Cardiac fibroblast (primary cell): ENCODE results near the gene POLH.

Experiments
- DNase-seq, 2 donors: peaks; one replicate each; pipeline versions ENCODE4 v3.0.0 to v3.0.0-alpha.2; 2010; ENCODE audit warnings: low read depth in 2 of 2
- H3K4me3 ChIP-seq, 2 donors: replicated peaks in 1 of 2; 1 replicate in 1 of 2; 2 replicates in 1 of 2; pipeline ENCODE4 v1.5.1; 2011; ENCODE audit warnings: low read depth in 2 of 2, low read length in 2 of 2, mild to moderate bottlenecking in 2 of 2, moderate library complexity in 1 of 2
- TF ChIP-seq, protein P1 (sequence below): IDR thresholded peaks from one replicate; pipeline ENCODE4 v1.5.1; 2011; ENCODE audit warnings: low read depth, mild to moderate bottlenecking, low read length, inconsistent platforms

Gene POLH

DNA sequence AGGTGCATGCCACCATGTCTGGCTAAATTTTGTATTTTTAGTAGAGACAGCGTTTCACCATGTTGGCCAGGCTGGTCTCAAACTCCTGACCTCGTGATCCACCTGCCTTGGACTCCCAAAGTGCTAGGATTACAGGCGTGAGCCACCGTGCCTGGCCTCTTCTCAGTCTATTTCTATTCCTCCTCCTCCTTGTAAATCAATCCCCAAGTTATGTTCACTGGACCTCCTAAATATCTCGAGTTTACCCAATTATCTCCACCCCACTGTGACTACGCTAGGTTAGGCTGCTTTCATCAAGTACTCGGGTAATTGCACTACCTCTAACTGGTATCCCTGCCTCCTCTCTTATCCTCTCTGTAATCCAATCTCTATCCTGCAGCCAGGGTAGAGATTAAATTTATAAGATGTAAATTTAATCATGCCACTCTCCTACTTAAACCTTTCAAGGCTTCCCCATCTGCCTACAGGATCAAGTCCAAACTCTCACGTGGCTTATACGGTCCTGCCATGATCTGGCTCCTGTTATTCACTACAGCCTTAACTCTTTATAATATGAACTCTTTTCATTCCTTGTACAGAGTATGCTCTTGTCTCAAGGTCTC lies 58.8 kb downstream of the POLH start:
- DNase-seq, result no peak
- TF ChIP-seq, protein P1, sequence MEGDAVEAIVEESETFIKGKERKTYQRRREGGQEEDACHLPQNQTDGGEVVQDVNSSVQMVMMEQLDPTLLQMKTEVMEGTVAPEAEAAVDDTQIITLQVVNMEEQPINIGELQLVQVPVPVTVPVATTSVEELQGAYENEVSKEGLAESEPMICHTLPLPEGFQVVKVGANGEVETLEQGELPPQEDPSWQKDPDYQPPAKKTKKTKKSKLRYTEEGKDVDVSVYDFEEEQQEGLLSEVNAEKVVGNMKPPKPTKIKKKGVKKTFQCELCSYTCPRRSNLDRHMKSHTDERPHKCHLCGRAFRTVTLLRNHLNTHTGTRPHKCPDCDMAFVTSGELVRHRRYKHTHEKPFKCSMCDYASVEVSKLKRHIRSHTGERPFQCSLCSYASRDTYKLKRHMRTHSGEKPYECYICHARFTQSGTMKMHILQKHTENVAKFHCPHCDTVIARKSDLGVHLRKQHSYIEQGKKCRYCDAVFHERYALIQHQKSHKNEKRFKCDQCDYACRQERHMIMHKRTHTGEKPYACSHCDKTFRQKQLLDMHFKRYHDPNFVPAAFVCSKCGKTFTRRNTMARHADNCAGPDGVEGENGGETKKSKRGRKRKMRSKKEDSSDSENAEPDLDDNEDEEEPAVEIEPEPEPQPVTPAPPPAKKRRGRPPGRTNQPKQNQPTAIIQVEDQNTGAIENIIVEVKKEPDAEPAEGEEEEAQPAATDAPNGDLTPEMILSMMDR, result no peak
- no peak overlapping the region for H3K4me3 ChIP-seq

- peak within 1 kb of the TSS; percentile 89 to 90 for H3K4me3 ChIP-seq
- peak; percentile 67 to 73 for DNase-seq
- TF ChIP-seq, protein P1, result no peak
Measured at GRCh38 chr6:43635387-43636307, 59.7 kb downstream of the POLH start, which contains the start of gene MAD2L1BP. Gene MAD2L1BP (plus strand): TSS chr6:43635840. CDS start chr6:43635876, 36 bp downstream.

DNA sequence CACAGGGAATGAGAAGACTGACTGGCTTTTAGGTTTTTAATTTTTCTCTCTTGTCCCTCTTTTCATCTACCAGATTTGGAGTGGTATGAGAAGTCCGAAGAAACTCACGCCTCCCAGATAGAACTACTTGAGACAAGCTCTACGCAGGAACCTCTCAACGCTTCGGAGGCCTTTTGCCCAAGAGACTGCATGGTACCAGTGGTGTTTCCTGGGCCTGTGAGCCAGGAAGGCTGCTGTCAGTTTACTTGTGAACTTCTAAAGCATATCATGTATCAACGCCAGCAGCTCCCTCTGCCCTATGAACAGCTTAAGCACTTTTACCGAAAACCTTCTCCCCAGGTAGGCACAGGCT lies 60.3 kb downstream of the POLH start:
- peak in 1 of 2 donors; percentile 24 for DNase-seq
- peak overlapping the region; percentile 89 to 90 for H3K4me3 ChIP-seq
- TF ChIP-seq, protein P1, result no peak

DNA sequence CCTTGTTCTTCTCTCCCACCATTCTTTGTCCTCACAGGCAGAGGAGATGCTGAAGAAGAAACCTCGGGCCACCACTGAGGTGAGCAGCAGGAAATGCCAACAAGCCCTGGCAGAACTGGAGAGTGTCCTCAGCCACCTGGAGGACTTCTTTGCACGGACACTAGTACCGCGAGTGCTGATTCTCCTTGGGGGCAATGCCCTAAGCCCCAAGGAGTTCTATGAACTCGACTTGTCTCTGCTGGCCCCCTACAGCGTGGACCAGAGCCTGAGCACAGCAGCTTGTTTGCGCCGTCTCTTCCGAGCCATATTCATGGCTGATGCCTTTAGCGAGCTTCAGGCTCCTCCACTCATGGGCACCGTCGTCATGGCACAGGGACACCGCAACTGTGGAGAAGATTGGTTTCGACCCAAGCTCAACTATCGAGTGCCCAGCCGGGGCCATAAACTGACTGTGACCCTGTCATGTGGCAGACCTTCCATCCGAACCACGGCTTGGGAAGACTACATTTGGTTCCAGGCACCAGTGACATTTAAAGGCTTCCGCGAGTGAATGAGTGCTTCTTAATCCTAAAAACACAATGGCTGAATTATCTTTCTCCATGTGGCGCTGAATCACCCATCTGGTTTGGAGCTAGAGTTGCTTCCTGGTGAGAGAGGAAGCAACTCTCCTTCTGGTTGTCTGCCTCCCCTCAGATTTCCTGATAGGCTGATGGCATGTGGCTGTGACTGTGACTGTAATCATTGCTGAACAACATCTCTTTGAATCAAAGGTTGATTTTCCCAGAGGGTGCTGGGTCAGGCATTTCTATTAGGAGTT lies 64.2 kb downstream of the POLH start:
- TF ChIP-seq, protein P1, result no peak
- DNase-seq, result no peak
- H3K4me3 ChIP-seq, result no peak overlapping the region

- peak within 1 kb of the TSS; percentile 51 to 59 for H3K4me3 ChIP-seq
- TF ChIP-seq, protein P1, result no peak
- DNase-seq, result peak; percentile 62 to 66
Measured at GRCh38 chr6:43644940-43645612, 69.1 kb downstream of the POLH start, which contains the start of gene RSPH9. Gene RSPH9 (plus strand): TSS chr6:43645036. CDS start chr6:43645099, 63 bp downstream.

GRCh38 chr6:43645613-43645964 lies 69.6 kb downstream of the POLH start:
- peak overlapping the region; percentile 51 to 59 for H3K4me3 ChIP-seq
- DNase-seq, result no peak
- TF ChIP-seq, protein P1, result no peak
